ENCODE data around the gene TNFSF13B. TPM values are rescaled to one million over a fixed set of nuclear protein-coding genes. Genes with fewer than 3 reads are reported as not detected.

The TNFSF13B gene
- total and polyA plus RNA-seq, 2 of the 8 experiments (the other 6 are each of a cell fraction or from before 2014, with no cell fraction given): not detected

DNA sequence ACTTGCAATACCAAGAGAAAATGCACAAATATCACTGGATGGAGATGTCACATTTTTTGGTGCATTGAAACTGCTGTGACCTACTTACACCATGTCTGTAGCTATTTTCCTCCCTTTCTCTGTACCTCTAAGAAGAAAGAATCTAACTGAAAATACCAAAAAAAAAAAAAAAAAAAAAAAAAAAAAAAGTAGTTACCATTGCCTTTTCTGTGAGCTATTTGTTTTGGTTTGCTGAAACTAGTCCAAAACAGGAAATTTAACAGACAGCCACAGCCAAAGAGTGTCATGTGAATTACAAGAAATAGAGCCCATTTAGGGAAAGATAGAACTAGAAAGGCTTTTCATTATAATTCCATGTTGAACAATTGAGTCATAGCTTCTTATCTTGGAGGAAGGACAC lies 37.3 kb downstream of the TNFSF13B start (continued):
- TF ChIP-seq, protein P1, sequence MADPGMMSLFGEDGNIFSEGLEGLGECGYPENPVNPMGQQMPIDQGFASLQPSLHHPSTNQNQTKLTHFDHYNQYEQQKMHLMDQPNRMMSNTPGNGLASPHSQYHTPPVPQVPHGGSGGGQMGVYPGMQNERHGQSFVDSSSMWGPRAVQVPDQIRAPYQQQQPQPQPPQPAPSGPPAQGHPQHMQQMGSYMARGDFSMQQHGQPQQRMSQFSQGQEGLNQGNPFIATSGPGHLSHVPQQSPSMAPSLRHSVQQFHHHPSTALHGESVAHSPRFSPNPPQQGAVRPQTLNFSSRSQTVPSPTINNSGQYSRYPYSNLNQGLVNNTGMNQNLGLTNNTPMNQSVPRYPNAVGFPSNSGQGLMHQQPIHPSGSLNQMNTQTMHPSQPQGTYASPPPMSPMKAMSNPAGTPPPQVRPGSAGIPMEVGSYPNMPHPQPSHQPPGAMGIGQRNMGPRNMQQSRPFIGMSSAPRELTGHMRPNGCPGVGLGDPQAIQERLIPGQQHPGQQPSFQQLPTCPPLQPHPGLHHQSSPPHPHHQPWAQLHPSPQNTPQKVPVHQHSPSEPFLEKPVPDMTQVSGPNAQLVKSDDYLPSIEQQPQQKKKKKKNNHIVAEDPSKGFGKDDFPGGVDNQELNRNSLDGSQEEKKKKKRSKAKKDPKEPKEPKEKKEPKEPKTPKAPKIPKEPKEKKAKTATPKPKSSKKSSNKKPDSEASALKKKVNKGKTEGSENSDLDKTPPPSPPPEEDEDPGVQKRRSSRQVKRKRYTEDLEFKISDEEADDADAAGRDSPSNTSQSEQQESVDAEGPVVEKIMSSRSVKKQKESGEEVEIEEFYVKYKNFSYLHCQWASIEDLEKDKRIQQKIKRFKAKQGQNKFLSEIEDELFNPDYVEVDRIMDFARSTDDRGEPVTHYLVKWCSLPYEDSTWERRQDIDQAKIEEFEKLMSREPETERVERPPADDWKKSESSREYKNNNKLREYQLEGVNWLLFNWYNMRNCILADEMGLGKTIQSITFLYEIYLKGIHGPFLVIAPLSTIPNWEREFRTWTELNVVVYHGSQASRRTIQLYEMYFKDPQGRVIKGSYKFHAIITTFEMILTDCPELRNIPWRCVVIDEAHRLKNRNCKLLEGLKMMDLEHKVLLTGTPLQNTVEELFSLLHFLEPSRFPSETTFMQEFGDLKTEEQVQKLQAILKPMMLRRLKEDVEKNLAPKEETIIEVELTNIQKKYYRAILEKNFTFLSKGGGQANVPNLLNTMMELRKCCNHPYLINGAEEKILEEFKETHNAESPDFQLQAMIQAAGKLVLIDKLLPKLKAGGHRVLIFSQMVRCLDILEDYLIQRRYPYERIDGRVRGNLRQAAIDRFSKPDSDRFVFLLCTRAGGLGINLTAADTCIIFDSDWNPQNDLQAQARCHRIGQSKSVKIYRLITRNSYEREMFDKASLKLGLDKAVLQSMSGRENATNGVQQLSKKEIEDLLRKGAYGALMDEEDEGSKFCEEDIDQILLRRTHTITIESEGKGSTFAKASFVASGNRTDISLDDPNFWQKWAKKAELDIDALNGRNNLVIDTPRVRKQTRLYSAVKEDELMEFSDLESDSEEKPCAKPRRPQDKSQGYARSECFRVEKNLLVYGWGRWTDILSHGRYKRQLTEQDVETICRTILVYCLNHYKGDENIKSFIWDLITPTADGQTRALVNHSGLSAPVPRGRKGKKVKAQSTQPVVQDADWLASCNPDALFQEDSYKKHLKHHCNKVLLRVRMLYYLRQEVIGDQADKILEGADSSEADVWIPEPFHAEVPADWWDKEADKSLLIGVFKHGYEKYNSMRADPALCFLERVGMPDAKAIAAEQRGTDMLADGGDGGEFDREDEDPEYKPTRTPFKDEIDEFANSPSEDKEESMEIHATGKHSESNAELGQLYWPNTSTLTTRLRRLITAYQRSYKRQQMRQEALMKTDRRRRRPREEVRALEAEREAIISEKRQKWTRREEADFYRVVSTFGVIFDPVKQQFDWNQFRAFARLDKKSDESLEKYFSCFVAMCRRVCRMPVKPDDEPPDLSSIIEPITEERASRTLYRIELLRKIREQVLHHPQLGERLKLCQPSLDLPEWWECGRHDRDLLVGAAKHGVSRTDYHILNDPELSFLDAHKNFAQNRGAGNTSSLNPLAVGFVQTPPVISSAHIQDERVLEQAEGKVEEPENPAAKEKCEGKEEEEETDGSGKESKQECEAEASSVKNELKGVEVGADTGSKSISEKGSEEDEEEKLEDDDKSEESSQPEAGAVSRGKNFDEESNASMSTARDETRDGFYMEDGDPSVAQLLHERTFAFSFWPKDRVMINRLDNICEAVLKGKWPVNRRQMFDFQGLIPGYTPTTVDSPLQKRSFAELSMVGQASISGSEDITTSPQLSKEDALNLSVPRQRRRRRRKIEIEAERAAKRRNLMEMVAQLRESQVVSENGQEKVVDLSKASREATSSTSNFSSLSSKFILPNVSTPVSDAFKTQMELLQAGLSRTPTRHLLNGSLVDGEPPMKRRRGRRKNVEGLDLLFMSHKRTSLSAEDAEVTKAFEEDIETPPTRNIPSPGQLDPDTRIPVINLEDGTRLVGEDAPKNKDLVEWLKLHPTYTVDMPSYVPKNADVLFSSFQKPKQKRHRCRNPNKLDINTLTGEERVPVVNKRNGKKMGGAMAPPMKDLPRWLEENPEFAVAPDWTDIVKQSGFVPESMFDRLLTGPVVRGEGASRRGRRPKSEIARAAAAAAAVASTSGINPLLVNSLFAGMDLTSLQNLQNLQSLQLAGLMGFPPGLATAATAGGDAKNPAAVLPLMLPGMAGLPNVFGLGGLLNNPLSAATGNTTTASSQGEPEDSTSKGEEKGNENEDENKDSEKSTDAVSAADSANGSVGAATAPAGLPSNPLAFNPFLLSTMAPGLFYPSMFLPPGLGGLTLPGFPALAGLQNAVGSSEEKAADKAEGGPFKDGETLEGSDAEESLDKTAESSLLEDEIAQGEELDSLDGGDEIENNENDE (IDR thresholded peaks at IDR 0.05; ENCODE audit: insufficient replicate concordance, low read length): no peak
- TF ChIP-seq FOSL1 (IDR thresholded peaks at IDR 0.05; ENCODE audit: insufficient read depth, low read depth, low read length) (no peak), EZH2 (IDR thresholded peaks at IDR 0.05; ENCODE audit: low read depth, low read length, severe bottlenecking) (no peak)

Data from H1 (cell line).